HEK293 (cell line): Measurements from ENCODE around the gene SERTAD1.

Source experiments
- CTCF ChIA-PET: fragments of 350-600 bp; formaldehyde crosslinking; extraction: SDS; loops from one replicate; lab custom pipeline; 2021; ENCODE audit warnings: antibody characterized with exemption; lab: Yijun Ruan, JAX
- POLR2A ChIA-PET: fragments of 300-600 bp; formaldehyde crosslinking; extraction: SDS; loops from one replicate; lab custom pipeline; 2020; ENCODE audit warnings: antibody characterized with exemption, inconsistent platforms; lab: Yijun Ruan, JAX
- H3K27ac ChIP-seq: fragments of 200-500 bp; sonication (Bioruptor generic); 2 replicates; pipeline ENCODE4 v1.5.1; 2014; ENCODE audit warnings: low read depth, low read length, control low read depth, inconsistent platforms; ENCODE audit errors: extremely low read depth
- H3K36me3 ChIP-seq, 2 experiments: fragments of 200-500 bp in 1 of 2; sonication (Bioruptor generic) in 1 of 2; 1 replicate in 1 of 2; 2 replicates in 1 of 2; pipeline ENCODE4 v1.5.1; 2014 to 2017; ENCODE audit warnings: inconsistent platforms in 2 of 2, low read length in 2 of 2; ENCODE audit not compliant: control insufficient read depth in 2 of 2, insufficient read depth in 1 of 2
- H3K4me1 ChIP-seq: fragments of 200-500 bp; sonication (Bioruptor generic); 2 replicates; pipeline ENCODE4 v1.5.1; 2014; ENCODE audit warnings: mild to moderate bottlenecking, low read length, inconsistent platforms; ENCODE audit not compliant: control insufficient read depth, insufficient read depth
- H3K4me3 ChIP-seq: 2 replicates; pipeline ENCODE4 v1.5.1; 2011; ENCODE audit warnings: low read depth, mild to moderate bottlenecking, control low read depth, low read length, moderate library complexity
- H3K9me3 ChIP-seq: fragments of 200-500 bp; sonication (Bioruptor generic); 2 replicates; pipeline ENCODE4 v1.5.1; 2014; ENCODE audit warnings: low read depth, low read length, inconsistent platforms; ENCODE audit not compliant: control insufficient read depth, insufficient read depth
- BCL6B ChIP-seq: fragments of 450-650 bp; formaldehyde crosslinking; IDR thresholded peaks from 2 replicates; pipeline ENCODE4 v1.5.1; 2017; ENCODE audit warnings: missing biosample characterization, missing genetic modification characterization
- HIC1 ChIP-seq: fragments of 450-650 bp; formaldehyde crosslinking; IDR thresholded peaks from 2 replicates; pipeline ENCODE4 v1.5.1; 2016; ENCODE audit warnings: missing biosample characterization, missing genetic modification characterization
- KLF1 ChIP-seq: fragments of 450-650 bp; formaldehyde crosslinking; IDR thresholded peaks from 2 replicates; pipeline ENCODE4 v1.5.1; 2016; ENCODE audit warnings: missing biosample characterization, missing genetic modification characterization
- KLF8 ChIP-seq: fragments of 450-650 bp; formaldehyde crosslinking; IDR thresholded peaks from 2 replicates; pipeline ENCODE4 v1.5.1; 2016; ENCODE audit warnings: missing biosample characterization, missing genetic modification characterization
- KLF9 ChIP-seq: fragments of 450-650 bp; formaldehyde crosslinking; IDR thresholded peaks from 2 replicates; pipeline ENCODE4 v1.5.1; 2016; ENCODE audit warnings: missing biosample characterization, missing genetic modification characterization, low read depth
- YY1 ChIP-seq: fragments of 450-650 bp; formaldehyde crosslinking; IDR thresholded peaks from 2 replicates; pipeline ENCODE4 v1.5.1; 2018; ENCODE audit warnings: missing biosample characterization, missing genetic modification characterization
- ZNF621 ChIP-seq: fragments of 450-650 bp; formaldehyde crosslinking; IDR thresholded peaks from 2 replicates; pipeline ENCODE4 v1.5.1; 2017; ENCODE audit warnings: missing biosample characterization, missing genetic modification characterization
- TF ChIP-seq, protein P1 (sequence below): fragments of 450-650 bp; formaldehyde crosslinking; IDR thresholded peaks from 2 replicates; pipeline ENCODE4 v1.5.1; 2016; ENCODE audit warnings: missing biosample characterization, missing genetic modification characterization
- TF ChIP-seq, protein P2 (sequence below): fragments of 450-650 bp; formaldehyde crosslinking; IDR thresholded peaks from 2 replicates; pipeline ENCODE4 v1.5.1; 2016; ENCODE audit warnings: missing biosample characterization, missing genetic modification characterization
- TF ChIP-seq, protein P3 (sequence below): fragments of 450-650 bp; formaldehyde crosslinking; IDR thresholded peaks from 2 replicates; pipeline ENCODE4 v1.5.1; 2016; ENCODE audit warnings: missing biosample characterization, missing genetic modification characterization

The SERTAD1 gene

DNA sequence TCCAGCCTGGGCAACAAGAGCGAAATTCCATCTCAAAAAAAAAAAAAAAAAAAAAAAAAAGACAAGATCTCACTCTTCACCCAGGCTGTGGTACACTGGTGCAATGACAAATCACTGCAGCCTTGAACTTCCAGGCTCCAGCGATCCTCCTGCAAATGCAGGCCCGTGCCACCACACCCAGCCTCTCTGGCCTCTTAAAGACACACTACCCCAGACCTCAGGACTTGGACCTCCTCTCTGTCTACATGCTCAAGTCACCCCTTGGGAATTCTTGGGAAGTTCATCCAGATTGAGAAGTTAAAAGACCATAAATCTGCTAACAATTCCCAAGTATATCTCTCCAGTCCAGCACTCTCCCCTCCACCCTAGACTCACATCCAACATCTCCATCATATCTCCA, 25.2 kb downstream of the SERTAD1 start:
- Histone ChIP-seq H3K4me1 (peaks cover 9% of the 10 kb centered on the region), H3K36me3 (no peaks in the 10 kb centered on the region; a peak in 1 of 3 replicates), H3K9me3 (no peaks in the 10 kb centered on the region)
- CTCF ChIA-PET, result interaction anchor here (0.7 to 4.3 kb wide), 3 partner anchors 9 to 92 kb away, joined by 3 to 40 read pairs (median 5); no protein-coding TSS in a partner anchor
- POLR2A ChIA-PET, result interaction anchor here (0.6 to 1.2 kb wide), 3 partner anchors 21 to 35 kb away, joined by 3 to 6 read pairs (median 3); no protein-coding TSS in a partner anchor
- TF ChIP-seq ZNF621 (tag by site-specific recombination) (no peak), YY1 (tag by site-specific recombination) (no peak), BCL6B (tag by site-specific recombination) (no peak), KLF1 (0 out of 2 replicates have a peak, but pooled peaks have one; percentile 22)
- TF ChIP-seq, protein P1, sequence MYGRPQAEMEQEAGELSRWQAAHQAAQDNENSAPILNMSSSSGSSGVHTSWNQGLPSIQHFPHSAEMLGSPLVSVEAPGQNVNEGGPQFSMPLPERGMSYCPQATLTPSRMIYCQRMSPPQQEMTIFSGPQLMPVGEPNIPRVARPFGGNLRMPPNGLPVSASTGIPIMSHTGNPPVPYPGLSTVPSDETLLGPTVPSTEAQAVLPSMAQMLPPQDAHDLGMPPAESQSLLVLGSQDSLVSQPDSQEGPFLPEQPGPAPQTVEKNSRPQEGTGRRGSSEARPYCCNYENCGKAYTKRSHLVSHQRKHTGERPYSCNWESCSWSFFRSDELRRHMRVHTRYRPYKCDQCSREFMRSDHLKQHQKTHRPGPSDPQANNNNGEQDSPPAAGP (tag by site-specific recombination), result no peak
- TF ChIP-seq, protein P2, sequence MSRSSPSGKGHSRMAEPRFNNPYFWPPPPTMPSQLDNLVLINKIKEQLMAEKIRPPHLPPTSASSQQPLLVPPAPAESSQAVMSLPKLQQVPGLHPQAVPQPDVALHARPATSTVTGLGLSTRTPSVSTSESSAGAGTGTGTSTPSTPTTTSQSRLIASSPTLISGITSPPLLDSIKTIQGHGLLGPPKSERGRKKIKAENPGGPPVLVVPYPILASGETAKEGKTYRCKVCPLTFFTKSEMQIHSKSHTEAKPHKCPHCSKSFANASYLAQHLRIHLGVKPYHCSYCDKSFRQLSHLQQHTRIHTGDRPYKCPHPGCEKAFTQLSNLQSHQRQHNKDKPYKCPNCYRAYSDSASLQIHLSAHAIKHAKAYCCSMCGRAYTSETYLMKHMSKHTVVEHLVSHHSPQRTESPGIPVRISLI (tag by site-specific recombination), result peak; percentile 9; the same call in 1 of the 2 replicates
- TF ChIP-seq, protein P3, sequence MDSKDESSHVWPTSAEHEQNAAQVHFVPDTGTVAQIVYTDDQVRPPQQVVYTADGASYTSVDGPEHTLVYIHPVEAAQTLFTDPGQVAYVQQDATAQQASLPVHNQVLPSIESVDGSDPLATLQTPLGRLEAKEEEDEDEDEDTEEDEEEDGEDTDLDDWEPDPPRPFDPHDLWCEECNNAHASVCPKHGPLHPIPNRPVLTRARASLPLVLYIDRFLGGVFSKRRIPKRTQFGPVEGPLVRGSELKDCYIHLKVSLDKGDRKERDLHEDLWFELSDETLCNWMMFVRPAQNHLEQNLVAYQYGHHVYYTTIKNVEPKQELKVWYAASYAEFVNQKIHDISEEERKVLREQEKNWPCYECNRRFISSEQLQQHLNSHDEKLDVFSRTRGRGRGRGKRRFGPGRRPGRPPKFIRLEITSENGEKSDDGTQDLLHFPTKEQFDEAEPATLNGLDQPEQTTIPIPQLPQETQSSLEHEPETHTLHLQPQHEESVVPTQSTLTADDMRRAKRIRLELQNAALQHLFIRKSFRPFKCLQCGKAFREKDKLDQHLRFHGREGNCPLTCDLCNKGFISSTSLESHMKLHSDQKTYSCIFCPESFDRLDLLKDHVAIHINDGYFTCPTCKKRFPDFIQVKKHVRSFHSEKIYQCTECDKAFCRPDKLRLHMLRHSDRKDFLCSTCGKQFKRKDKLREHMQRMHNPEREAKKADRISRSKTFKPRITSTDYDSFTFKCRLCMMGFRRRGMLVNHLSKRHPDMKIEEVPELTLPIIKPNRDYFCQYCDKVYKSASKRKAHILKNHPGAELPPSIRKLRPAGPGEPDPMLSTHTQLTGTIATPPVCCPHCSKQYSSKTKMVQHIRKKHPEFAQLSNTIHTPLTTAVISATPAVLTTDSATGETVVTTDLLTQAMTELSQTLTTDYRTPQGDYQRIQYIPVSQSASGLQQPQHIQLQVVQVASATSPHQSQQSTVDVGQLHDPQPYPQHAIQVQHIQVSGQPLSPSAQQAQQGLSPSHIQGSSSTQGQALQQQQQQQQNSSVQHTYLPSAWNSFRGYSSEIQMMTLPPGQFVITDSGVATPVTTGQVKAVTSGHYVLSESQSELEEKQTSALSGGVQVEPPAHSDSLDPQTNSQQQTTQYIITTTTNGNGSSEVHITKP (tag by site-specific recombination), result 0 out of 2 replicates have a peak, but pooled peaks have one; percentile 20
- TF ChIP-seq, all 188 proteins: peak for 3
- Histone ChIP-seq H3K4me3 (no peak overlapping the region), H3K27ac (no peak overlapping the region)

DNA sequence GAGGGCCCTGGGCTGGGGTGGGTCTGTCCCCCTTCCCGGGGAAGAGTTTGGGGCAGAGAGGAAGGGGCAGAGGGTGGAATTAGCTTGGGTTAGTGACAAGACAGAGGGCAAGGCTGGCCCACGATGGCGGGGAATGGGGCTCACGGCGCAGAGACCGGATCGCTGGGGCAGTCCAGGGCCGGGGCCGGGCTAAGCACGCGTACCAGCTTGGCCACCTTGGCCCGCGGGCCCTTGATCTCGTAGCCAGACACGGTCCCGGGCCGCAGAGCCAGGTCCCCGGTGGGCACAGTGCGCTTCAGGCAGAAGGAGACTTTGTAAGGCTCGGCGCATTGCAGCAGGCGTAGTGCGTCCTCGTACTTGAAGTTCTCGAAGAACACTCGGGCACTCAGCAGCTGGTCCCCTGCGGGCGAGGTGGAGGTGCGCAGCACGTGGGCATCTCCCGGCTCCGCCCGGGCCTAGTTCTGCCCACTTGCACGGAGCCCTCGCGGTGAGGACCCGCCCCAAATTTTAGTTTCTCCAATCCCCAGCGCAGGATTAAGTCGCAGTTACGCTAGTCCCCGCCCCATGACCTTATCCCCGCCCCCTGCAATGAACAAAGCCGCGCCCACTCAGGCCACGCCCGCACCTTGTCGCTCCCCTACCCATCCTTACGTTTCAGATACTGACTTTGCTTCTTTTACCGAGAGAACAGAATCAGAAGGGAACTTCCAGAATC, 27.2 kb downstream of the SERTAD1 start:
- H3K9me3 ChIP-seq, result no peaks in the 10 kb centered on the region
- TF ChIP-seq, protein P1 (tag by site-specific recombination), result no peak
- TF ChIP-seq HIC1 (tag by site-specific recombination) (0 out of 2 replicates have a peak, but pooled peaks have one; percentile 51), KLF9 (tag by site-specific recombination) (0 out of 2 replicates have a peak, but pooled peaks have one; percentile 12), KLF8 (tag by site-specific recombination) (peak; percentile 56; the same call in 1 of the 2 replicates), KLF1 (peak; percentile 7; the same call in 1 of the 2 replicates)
- TF ChIP-seq, all 188 proteins: peak for 4
- POLR2A ChIA-PET, result interaction anchor here (0.5 to 2.0 kb wide), 3 partner anchors 22 to 127 kb away, joined by 3 to 5 read pairs (median 4); partner anchors contain the start of gene SERTAD1
- H3K36me3 ChIP-seq, result no peaks in the 10 kb centered on the region; a peak in 1 of 3 replicates
- H3K4me1 ChIP-seq, result peaks cover 5% of the 10 kb centered on the region
- no peak overlapping the region for H3K4me3 ChIP-seq
- no peak overlapping the region for H3K27ac ChIP-seq
- CTCF ChIA-PET, result interaction anchor here (0.6 to 0.7 kb wide), 4 partner anchors 11 to 139 kb away, joined by 3 to 6 read pairs (median 4); no protein-coding TSS in a partner anchor
